Measurements from ENCODE around the gene TMIGD2.
A peak's percentile ranks its signal among the peaks of the same experiment; 100 is the strongest.

Gene TMIGD2

GRCh38 chr19:4326215-4326836 is 24.1 kb upstream of the TMIGD2 start:
- DNase-seq = no peak

DNA sequence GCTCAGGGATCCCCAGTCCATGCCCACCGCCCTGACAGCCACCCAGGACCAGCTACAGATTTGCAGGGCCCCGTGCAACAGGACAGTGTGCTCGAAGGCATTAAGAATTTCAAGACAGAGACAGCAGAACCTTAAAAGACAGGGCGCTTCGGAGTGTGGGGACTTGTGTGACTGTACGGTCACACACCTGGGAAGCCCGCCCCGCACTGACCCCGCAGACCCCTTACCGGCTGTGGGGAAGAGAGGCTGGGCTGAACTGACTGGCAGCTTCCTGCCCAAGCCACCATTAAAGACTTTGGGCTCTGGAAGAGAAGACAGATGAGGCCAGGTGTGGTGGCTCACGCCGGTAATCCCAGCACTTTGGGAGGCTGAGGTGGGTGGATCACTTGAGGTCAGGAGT is 22.0 kb upstream of the TMIGD2 start:
- no peak for DNase-seq

- DNase-seq = no peak
Measured at GRCh38 chr19:4323692-4324091, 21.5 kb upstream of the TMIGD2 start.

GRCh38 chr19:4322942-4323665 is 20.9 kb upstream of the TMIGD2 start:
- DNase-seq = no peak

DNA sequence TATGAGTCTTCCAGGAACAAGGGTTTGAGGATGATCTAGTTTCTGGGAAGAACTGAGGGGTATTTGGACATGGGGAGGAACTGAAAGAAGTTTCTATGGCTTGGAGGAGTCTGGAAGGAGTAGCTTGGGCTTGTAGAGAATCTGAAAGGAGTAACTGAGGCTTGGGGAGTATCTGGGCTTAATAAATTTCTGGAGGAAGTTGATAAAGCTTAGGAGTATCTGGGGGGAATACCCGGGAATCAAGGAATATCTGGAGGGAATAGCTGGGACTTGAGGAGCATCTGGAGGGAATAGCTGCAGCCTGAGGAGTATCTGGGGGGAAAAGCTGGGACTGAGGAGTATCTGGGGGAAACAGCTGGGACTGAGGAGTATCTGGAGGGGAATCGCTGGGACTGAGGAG is 18.2 kb upstream of the TMIGD2 start:
- DNase-seq = no peak

DNA sequence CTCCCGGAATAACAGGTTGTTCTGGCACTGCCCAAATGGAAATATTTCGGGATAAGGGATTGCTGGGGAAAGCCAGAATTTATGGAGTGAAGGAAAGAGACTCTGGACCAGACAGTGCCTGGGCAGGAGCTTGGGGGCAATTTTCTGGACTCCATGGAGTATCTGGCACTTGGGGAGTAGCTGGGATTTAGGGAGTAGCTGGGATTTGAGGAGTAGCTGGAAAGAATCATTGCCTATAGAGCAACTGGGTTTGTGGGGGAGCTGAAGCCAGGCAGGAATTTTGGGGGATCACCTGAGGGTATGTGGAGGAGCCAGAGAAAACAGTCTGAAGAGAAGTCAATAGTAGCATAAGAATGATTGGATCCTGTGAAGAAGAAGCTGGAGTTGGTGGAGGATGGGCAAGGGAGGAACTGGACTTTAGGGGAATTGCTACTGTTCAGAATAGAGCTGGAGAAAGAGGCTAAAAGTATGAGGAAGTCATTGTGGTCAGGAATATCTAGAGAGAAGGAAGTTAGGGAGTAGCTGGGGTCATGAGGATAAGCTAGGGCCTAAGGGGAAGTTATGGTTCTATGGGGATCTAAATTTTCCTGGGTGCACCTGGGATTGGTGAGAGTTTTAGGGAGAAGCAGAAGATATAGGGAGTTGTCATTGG is 17.0 kb upstream of the TMIGD2 start:
- no peak for DNase-seq

DNA sequence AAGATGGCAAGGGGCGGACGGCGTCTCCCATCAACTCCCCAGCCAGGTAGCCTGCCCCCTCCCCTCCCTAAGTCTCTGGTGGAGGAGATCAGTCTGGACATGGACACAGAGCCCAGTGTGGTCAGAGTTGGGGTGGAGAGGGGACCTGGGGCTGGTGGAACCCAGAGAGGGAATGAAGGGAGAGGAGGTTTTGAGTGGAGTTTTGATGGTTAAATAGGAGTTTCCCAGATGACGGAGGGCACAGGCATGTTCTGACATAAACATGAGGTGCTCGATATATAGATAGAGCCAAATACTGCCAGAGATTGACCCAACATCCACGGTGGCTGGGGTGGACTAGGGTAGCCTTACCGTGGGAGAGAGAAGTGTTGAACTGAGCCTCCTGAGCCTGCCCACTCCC is 16.3 kb upstream of the TMIGD2 start:
- DNase-seq = no peak

DNA sequence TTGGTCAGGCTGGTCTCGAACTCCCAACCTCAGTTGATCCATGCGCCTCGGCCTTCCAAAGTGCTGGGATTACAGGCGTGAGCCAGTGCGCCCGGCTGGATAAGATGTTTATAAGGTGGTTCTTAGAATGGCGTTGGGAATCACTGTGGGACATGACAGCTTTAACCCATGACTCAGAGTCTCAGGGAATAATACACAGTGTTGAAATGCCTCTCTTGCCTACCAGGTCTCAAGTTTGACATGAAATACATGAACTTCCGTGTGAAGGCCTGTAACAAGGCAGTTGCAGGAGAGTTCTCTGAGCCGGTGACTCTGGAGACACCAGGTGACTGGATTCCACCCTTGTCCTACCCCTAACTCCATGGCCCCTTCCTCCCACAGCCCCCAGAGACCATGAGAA is 14.8 kb upstream of the TMIGD2 start:
- DNase-seq = no peak

GRCh38 chr19:4313847-4314490 is 11.8 kb upstream of the TMIGD2 start:
- DNase-seq = no peak

DNA sequence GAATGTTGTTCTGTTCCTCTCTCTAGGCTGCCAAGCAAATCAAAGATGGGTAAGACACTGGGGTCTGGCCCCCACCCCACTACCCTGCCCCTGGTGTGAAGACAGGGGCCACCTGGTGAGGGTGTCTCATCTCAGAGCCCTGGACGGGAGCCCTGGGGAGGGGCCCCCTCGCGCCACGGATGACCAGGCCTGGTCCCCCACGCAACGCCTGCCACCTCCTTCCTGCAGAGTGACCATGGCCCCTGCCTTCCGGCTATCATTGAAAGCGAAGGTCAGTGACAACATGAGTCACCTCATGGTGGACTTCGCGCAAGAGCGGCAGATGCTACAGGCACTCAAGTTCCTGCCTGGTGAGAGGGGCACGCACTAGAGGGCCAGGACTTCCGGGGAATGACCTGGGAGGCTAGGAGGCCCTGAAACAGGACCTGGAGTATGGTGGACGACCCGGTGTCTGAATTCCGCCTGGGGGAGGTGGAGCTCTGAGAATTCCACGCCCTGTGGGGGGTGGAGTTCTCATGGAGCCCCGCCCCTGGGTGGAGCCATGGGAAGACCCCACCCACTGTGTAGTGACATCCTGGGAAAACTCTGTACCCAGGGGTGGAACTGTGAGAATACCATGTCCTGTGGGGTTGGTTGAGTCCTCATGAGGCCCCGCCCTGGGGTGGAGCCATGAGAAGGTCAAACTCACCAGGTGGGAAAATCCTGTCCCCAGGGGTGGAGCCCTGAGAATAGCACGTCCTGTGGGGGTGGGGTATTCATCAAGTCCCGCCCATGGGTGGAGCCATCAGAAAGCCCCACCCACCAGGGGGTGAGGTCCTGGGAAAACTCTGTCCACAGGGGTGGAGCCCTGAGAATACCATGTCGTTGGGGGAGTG is 8.3 kb upstream of the TMIGD2 start:
- DNase-seq = no peak

- no peak for DNase-seq
Measured at GRCh38 chr19:4305659-4306058, 3.5 kb upstream of the TMIGD2 start.

- DNase-seq = no peak
Measured at GRCh38 chr19:4305257-4305612, 3.0 kb upstream of the TMIGD2 start.

GRCh38 chr19:4304538-4305256 is 2.5 kb upstream of the TMIGD2 start, which contains the start of gene FSD1:
FSD1 (plus strand) TSS chr19:4304598; CDS start chr19:4304747, 149 bp downstream.
- DNase-seq = peak; percentile 84

GRCh38 chr19:4303819-4304537 is 1.8 kb upstream of the TMIGD2 start:
- no peak for DNase-seq

DNA sequence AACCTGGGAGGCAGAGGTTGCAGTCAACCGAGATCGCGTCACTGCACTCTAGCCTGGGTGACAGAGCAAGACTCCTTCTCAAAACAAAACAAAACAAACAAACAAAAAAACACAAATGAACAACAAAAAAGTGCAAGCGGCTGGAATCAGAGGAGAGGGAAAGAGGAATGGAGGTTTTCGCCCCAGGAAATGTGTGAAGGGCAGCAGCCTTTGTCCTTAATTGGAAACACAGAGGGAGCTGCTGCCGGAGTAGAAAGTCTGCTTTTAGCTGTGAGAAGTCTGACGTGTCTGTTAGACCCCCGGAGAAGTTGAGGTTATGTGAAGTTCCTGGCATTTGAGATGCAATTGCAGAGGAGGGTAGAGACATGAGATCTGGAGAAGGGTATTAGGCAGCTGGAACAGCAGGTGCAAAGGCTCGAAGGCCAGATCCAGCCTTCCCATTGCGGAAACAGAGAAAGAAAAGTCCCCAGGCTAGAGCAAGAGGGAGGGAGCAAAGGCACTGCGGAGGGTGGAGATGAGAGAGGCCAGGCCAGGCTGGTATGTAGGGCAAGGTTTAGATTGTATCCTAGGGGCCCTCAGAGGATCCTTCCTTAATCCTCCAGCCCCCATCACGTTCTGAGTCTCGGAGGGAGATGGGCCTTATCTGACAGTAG is 473 bp downstream of the TMIGD2 start:
- DNase-seq = no peak

- DNase-seq = no peak
Measured at GRCh38 chr19:4300589-4300988, 1.6 kb downstream of the TMIGD2 start.

GRCh38 chr19:4298810-4299550 is 3.2 kb downstream of the TMIGD2 start:
- no peak for DNase-seq

GRCh38 chr19:4297901-4298809 is 4.0 kb downstream of the TMIGD2 start:
- DNase-seq = no peak
